Coronary artery (tissue), 2 donors: Measurements from ENCODE around the gene BSPRY.

Experiments
- DNase-seq: peaks from one replicate; pipeline ENCODE4 v3.0.0-alpha.2; 2017; ENCODE audit warnings: low spot score
- H3K27ac ChIP-seq, 2 donors: fragments of 200-600 bp; sonication (generic); one replicate each; pipeline ENCODE4 v1.5.1; 2016 to 2019
- H3K4me3 ChIP-seq: fragments of 200-600 bp; sonication (generic); 2 replicates; pipeline ENCODE4 v1.5.1; 2016; ENCODE audit warnings: mild to moderate bottlenecking, moderate library complexity
- CTCF ChIP-seq: fragments of 200-600 bp; sonication (generic); IDR thresholded peaks from one replicate; pipeline ENCODE4 v1.5.1; 2019; ENCODE audit warnings: antibody characterized with exemption

BSPRY gene

GRCh38 chr9:113319054-113319453 lies 30.3 kb upstream of the BSPRY start:
- no peak for DNase-seq
- no peak overlapping the region for H3K27ac ChIP-seq
- H3K4me3 ChIP-seq: no peak overlapping the region
- TF ChIP-seq CTCF: no peak

GRCh38 chr9:113320051-113320450 lies 29.3 kb upstream of the BSPRY start:
- H3K4me3 ChIP-seq: no peak overlapping the region
- DNase-seq: no peak
- H3K27ac ChIP-seq: no peak overlapping the region
- TF ChIP-seq CTCF: no peak

GRCh38 chr9:113322671-113323070 lies 26.7 kb upstream of the BSPRY start:
- no peak overlapping the region for H3K27ac ChIP-seq

GRCh38 chr9:113326230-113326629 lies 23.1 kb upstream of the BSPRY start:
- DNase-seq: no peak
- Histone ChIP-seq H3K27ac (no peak overlapping the region), H3K4me3 (no peak overlapping the region)
- no peak for TF ChIP-seq CTCF

More at GRCh38 chr9:113322671-113323070, 26.7 kb upstream of the BSPRY start:
- no peak for TF ChIP-seq CTCF
- H3K4me3 ChIP-seq: no peak overlapping the region
- DNase-seq: no peak

GRCh38 chr9:113328045-113328782 lies 21.1 kb upstream of the BSPRY start:
- DNase-seq: no peak
- TF ChIP-seq CTCF: no peak
- H3K4me3 ChIP-seq: no peak overlapping the region
- no peak overlapping the region for H3K27ac ChIP-seq

GRCh38 chr9:113331780-113332179 lies 17.6 kb upstream of the BSPRY start:
- TF ChIP-seq CTCF: no peak
- H3K27ac ChIP-seq: no peak overlapping the region
- no peak overlapping the region for H3K4me3 ChIP-seq
- no peak for DNase-seq

- Histone ChIP-seq H3K4me3 (no peak overlapping the region), H3K27ac (no peak overlapping the region)
- DNase-seq: no peak
- no peak for TF ChIP-seq CTCF
Measured at GRCh38 chr9:113337714-113338113, 11.6 kb upstream of the BSPRY start.
